LoVo (cell line): ENCODE measurements around the gene CRYBB1.
A peak's percentile ranks its signal among the peaks of the same experiment; 100 is the strongest.

Source experiments
- DNase-seq: peaks from one replicate; pipeline ENCODE4 v3.0.0-alpha.2; 2016; ENCODE audit warnings: low spot score

CRYBB1 gene

GRCh38 chr22:26553056-26553752, 64.6 kb downstream of the CRYBB1 start:
- DNase-seq: no peak

GRCh38 chr22:26552466-26552865, 65.4 kb downstream of the CRYBB1 start:
- DNase-seq: no peak

GRCh38 chr22:26551568-26551967, 66.3 kb downstream of the CRYBB1 start:
- DNase-seq: no peak

DNA sequence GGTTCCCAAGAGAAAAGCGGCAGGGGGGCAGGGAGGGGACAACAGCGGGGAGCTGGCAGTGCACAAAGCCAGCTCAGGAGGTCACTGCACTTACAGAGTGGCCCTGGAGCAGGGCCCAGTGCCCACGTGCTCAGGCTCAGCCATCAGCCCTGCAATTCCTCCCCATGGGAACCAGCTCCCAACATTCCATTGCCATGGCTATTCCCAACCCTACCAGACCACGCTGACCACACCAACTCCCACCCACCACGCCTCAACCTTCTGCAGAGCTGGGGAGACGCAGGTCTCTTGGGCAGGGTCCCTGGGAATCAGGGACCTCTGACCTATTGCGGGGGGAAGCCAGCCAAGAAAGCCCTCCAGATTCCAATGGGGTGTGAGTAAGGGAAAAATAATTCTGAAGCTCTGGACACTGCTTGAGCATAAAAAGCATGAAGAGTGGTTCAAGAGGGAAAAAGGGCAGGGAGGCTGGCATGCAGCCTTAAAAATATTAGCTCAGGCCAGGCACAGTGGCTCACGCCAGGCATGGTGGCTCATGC, 67.3 kb downstream of the CRYBB1 start:
- DNase-seq: peak; percentile 47

DNA sequence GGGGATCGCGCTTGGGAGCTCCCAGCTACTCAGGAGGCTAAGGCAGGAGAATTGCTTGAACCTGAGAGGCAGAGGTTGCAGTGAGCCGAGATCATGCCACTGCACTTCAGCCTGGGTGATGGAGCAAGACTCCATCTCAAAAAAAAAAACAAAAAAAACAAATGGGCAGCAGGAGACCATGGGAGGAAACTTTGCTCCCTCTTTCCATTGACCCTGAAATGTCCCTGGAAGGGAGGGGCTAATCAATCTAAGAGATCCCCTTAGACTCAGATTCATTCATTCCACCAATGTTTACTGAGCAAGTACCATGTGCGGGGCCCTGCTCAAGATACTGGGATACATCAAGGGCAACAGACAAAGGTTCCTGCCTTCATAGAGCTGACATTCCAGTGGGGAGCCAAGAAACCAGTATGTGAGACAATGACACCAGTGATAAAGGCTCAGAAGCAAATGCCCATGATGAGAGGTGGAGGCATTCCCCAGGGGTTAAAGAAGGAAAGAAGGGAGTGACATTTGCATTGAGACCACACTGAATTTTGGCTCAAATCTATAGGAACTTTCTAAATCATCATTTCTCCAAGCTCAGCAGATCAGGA, 67.8 kb downstream of the CRYBB1 start:
- no peak for DNase-seq
